Endothelial cell (in vitro differentiated cells): ENCODE measurements around the gene ARPC2. TPM values are rescaled to one million over a fixed set of nuclear protein-coding genes. Genes with fewer than 3 reads are reported as not detected.
"Not testable (repeated sequence)": the region's sequence is repeated elsewhere in the genome, so short reads cannot be mapped to it uniquely, and the experiment has no call there.

Experiments used
- DNase-seq: peaks from one replicate; pipeline ENCODE4 v3.0.0; 2021; ENCODE audit warnings: low spot score
- H3K27ac Mint-ChIP-seq: one replicate; pipeline ENCODE4 v1.8.0; 2021; ENCODE audit warnings: mixed read lengths, inconsistent platforms; ENCODE audit not compliant: unreplicated experiment
- H3K27me3 Mint-ChIP-seq: one replicate; pipeline ENCODE4 v1.8.0; 2021; ENCODE audit warnings: mild to moderate bottlenecking, moderate library complexity, mixed read lengths, inconsistent platforms; ENCODE audit not compliant: unreplicated experiment
- H3K36me3 Mint-ChIP-seq: one replicate; pipeline ENCODE4 v1.8.0; 2021; ENCODE audit warnings: mild to moderate bottlenecking, low read depth, mixed read lengths, inconsistent platforms; ENCODE audit not compliant: unreplicated experiment
- H3K4me1 Mint-ChIP-seq: one replicate; pipeline ENCODE4 v1.8.0; 2021; ENCODE audit warnings: mild to moderate bottlenecking, mixed read lengths, inconsistent platforms; ENCODE audit not compliant: unreplicated experiment
- H3K4me3 Mint-ChIP-seq: one replicate; pipeline ENCODE4 v1.8.0; 2021; ENCODE audit warnings: mild to moderate bottlenecking, mixed read lengths, inconsistent platforms; ENCODE audit not compliant: unreplicated experiment
- H3K9me3 Mint-ChIP-seq: one replicate; pipeline ENCODE4 v1.8.0; 2021; ENCODE audit warnings: mixed read lengths, inconsistent platforms; ENCODE audit not compliant: unreplicated experiment
- CTCF ChIP-seq: fragments of 200-600 bp; sonication (generic); IDR thresholded peaks from one replicate; pipeline ENCODE4 v1.5.0; 2021; ENCODE audit warnings: antibody characterized with exemption; ENCODE audit not compliant: unreplicated experiment
- long read RNA-seq: library from polyadenylated mRNA; unstranded; transcript quantifications from one replicate; pipeline ENCODE4 v2.0.0, GENCODE V29; 2020; ENCODE audit not compliant: unreplicated experiment
- total RNA-seq: library from RNA; stranded (reverse); fragmentation: NEBNext Ultra II Directional; extraction: Animal tissue kit (Norgen Biotek cat#: 25700); gene quantifications from one replicate; pipeline ENCODE4 v1.2.1, GENCODE V29; 2021; ENCODE audit not compliant: unreplicated experiment

Gene ARPC2
- total RNA-seq = 468 TPM
- long read RNA-seq, transcript ARPC2-201 (10 exons, 1,605 nt) = minor isoform, 15 of 517 reads
- long read RNA-seq, transcript ARPC2-202 (11 exons, 1,505 nt) = major isoform, 440 of 517 reads
- long read RNA-seq, partial matches to known transcripts = 31 of 517 reads
- long read RNA-seq, other reads (novel, unspliced or antisense) = 26 of 517 reads

- peaks cover 56% of the 10 kb centered on the region for H3K4me1 Mint-ChIP-seq
Measured at GRCh38 chr2:218216674-218217359, at the start of gene ARPC2. ARPC2 (plus strand) TSS chr2:218217189; CDS start chr2:218217471, 282 bp downstream.

GRCh38 chr2:218168016-218168415 is 49.0 kb upstream of the ARPC2 start:
- no peaks in the 10 kb centered on the region for H3K36me3 Mint-ChIP-seq
- peaks cover 6% of the 10 kb centered on the region for H3K4me1 Mint-ChIP-seq
- no peak for TF ChIP-seq CTCF
- peaks cover 5% of the 10 kb centered on the region for H3K27me3 Mint-ChIP-seq
- no peak overlapping the region for H3K27ac Mint-ChIP-seq
- no peak overlapping the region for H3K4me3 Mint-ChIP-seq
- no peaks in the 10 kb centered on the region for H3K9me3 Mint-ChIP-seq
- DNase-seq = no peak

More at GRCh38 chr2:218216674-218217359, at the start of gene ARPC2:
- Mint-ChIP-seq H3K4me3 (peak within 1 kb of the TSS; percentile 99), H3K27ac (peak within 1 kb of the TSS; percentile 99), H3K9me3 (no peaks in the 10 kb centered on the region), H3K36me3 (peaks cover 33% of the 10 kb centered on the region), H3K27me3 (peaks cover 22% of the 10 kb centered on the region)
- peak; percentile 96 for DNase-seq
- TF ChIP-seq CTCF = no peak

- peak; percentile 69 for TF ChIP-seq CTCF
- peaks cover 5% of the 10 kb centered on the region for H3K27me3 Mint-ChIP-seq
- no peaks in the 10 kb centered on the region for H3K9me3 Mint-ChIP-seq
- peaks cover 6% of the 10 kb centered on the region for H3K4me1 Mint-ChIP-seq
- no peak overlapping the region for H3K27ac Mint-ChIP-seq
- DNase-seq = peak; percentile 72
- H3K36me3 Mint-ChIP-seq = no peaks in the 10 kb centered on the region
- no peak overlapping the region for H3K4me3 Mint-ChIP-seq
Measured at GRCh38 chr2:218168635-218169462, 48.1 kb upstream of the ARPC2 start.

GRCh38 chr2:218169757-218170546 is 47.0 kb upstream of the ARPC2 start:
- Mint-ChIP-seq H3K27me3 (peaks cover 4% of the 10 kb centered on the region), H3K9me3 (no peaks in the 10 kb centered on the region), H3K27ac (no peak overlapping the region), H3K4me1 (peaks cover 6% of the 10 kb centered on the region), H3K36me3 (no peaks in the 10 kb centered on the region), H3K4me3 (no peak overlapping the region)
- no peak for TF ChIP-seq CTCF
- DNase-seq = no peak

- H3K4me3 Mint-ChIP-seq, H3K27ac Mint-ChIP-seq, H3K4me1 Mint-ChIP-seq: not testable (repeated sequence)
Measured at GRCh38 chr2:218171744-218172143, 45.2 kb upstream of the ARPC2 start.

More at GRCh38 chr2:218171744-218172143, 45.2 kb upstream of the ARPC2 start:
- H3K9me3 Mint-ChIP-seq, DNase-seq, H3K27me3 Mint-ChIP-seq, H3K36me3 Mint-ChIP-seq: not testable (repeated sequence)
